GM12878 (cell line): ENCODE data around the gene TTI1. TPM values are rescaled to one million over a fixed set of nuclear protein-coding genes. Genes with fewer than 3 reads are reported as not detected.

Source experiments
- KAT2A ChIP-seq: conservative IDR thresholded peaks from 2 replicates; pipeline ENCODE4 v1.6.1; 2011; ENCODE audit warnings: low read depth, low read length; ENCODE audit not compliant: control insufficient read depth
- NFIC ChIP-seq: IDR thresholded peaks from 2 replicates; pipeline ENCODE4 v1.6.1; 2012; ENCODE audit warnings: low read depth, mild to moderate bottlenecking, inconsistent platforms, low read length, moderate library complexity
- RB1 ChIP-seq: fragments of 450-650 bp; formaldehyde crosslinking; IDR thresholded peaks from 2 replicates; pipeline ENCODE4 v1.6.1; 2017; ENCODE audit warnings: mild to moderate bottlenecking, borderline replicate concordance
- TCF7 ChIP-seq: IDR thresholded peaks from 2 replicates; pipeline ENCODE4 v1.6.1; 2014; ENCODE audit warnings: antibody characterized with exemption, borderline replicate concordance
- ZZZ3 ChIP-seq: IDR thresholded peaks from 2 replicates; pipeline ENCODE4 v1.6.1; 2011; ENCODE audit warnings: low read depth; ENCODE audit not compliant: control insufficient read depth, insufficient read length
- polyA plus RNA-seq, 11 experiments: library from polyadenylated mRNA; depleted of rRNA in 4 of 11; unstranded in 6 of 11; stranded (reverse) in 5 of 11; fragments of >200 nt; fragmentation: Nextera tagmentation in 4 of 11; fragmentation: Illumina TruSeq in 1 of 11; extraction: Ambion mirVana in 4 of 11; extraction: Trizol in 1 of 11; gene quantifications; 1 replicate in 1 of 11; 2 replicates in 10 of 11; pipeline versions ENCODE4 v1.2.1 to v1.2.3, GENCODE V29; 2011 to 2016; ENCODE audit warnings: inconsistent platforms in 2 of 11, missing spikeins in 2 of 11, low read depth in 1 of 11
- total RNA-seq, 4 experiments: library from RNA; depleted of rRNA in 3 of 4; stranded (reverse); fragments of >200 nt in 3 of 4; fragmentation: Illumina TruSeq in 1 of 4; extraction: Trizol in 1 of 4; gene quantifications; 2 replicates each; pipeline versions ENCODE4 v1.2.1 to v1.2.3, GENCODE V29; 2013 to 2021
- TF ChIP-seq, protein P1 (sequence below): IDR thresholded peaks from 2 replicates; pipeline ENCODE4 v1.6.1; 2012; ENCODE audit warnings: improper control_type of control experiment, low read depth, low read length; ENCODE audit not compliant: insufficient replicate concordance
- TF ChIP-seq, protein P2 (sequence below): fragments of 450-650 bp; formaldehyde crosslinking; IDR thresholded peaks from 2 replicates; pipeline ENCODE4 v1.5.0; 2022; ENCODE audit warnings: mild to moderate bottlenecking, missing genetic modification characterization
- TF ChIP-seq, protein P3 (sequence below): fragments of 150-350 bp; IDR thresholded peaks from 2 replicates; pipeline ENCODE4 v1.6.1; 2016; ENCODE audit warnings: low read depth, low read length
- TF ChIP-seq, protein P4 (sequence below): IDR thresholded peaks from 2 replicates; pipeline ENCODE4 v1.6.1; 2012; ENCODE audit warnings: low read length, inconsistent platforms
- TF ChIP-seq, protein P5 (sequence below): IDR thresholded peaks from 2 replicates; pipeline ENCODE4 v1.6.1; 2011; ENCODE audit warnings: borderline replicate concordance, low read depth, mild to moderate bottlenecking, moderate library complexity, low read length; ENCODE audit not compliant: insufficient read depth, poor library complexity, severe bottlenecking
- TF ChIP-seq, protein P6 (sequence below): IDR thresholded peaks from 2 replicates; pipeline ENCODE4 v1.6.1; 2011; ENCODE audit warnings: low read depth, mild to moderate bottlenecking, low read length, moderate library complexity, borderline replicate concordance; ENCODE audit errors: extremely low read depth

TTI1 gene
- total and polyA plus RNA-seq, 10 of the 15 experiments (the other 5 are each of a cell fraction or from before 2014, with no cell fraction given), result 5.3 to 44.6 (median 24.9) TPM

DNA sequence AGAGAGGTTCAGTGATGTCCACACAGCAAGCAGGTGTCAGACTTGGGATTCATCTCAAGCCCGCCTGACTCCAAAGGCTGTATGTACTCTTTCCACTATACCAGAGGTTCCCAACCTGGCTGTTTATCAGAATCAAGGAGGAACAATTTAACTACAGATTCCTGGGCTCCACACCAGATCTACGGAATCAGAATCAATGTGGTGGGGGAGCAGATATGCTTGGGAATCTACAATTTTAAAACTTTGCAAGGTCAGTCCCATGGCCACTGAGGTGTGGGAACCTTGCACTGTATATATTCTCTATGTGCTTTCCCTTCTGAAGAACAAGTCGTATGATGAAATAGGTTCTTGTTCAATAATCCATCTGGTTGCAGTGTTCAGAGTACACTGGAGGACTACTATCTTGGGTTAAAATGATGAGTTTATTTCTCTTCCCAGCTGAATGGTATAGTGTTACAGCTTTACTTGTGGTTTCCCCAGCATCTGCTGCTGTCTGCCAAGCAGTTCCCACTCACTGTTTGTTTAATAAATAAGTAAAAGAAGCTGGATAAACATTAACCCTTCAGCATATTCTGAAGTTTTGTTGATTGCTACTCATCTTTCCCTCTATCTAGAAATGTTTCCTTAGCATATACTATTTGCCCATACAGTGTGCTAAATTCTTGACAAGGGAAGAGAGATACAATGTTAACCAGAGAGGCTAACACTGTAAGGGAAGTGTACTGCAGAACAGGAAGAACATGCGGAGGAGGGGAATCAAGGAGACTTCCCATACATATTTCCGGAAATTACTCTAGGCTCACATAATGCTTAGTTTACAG, 9.9 kb downstream of the TTI1 start (continued):
- TF ChIP-seq, protein P1, sequence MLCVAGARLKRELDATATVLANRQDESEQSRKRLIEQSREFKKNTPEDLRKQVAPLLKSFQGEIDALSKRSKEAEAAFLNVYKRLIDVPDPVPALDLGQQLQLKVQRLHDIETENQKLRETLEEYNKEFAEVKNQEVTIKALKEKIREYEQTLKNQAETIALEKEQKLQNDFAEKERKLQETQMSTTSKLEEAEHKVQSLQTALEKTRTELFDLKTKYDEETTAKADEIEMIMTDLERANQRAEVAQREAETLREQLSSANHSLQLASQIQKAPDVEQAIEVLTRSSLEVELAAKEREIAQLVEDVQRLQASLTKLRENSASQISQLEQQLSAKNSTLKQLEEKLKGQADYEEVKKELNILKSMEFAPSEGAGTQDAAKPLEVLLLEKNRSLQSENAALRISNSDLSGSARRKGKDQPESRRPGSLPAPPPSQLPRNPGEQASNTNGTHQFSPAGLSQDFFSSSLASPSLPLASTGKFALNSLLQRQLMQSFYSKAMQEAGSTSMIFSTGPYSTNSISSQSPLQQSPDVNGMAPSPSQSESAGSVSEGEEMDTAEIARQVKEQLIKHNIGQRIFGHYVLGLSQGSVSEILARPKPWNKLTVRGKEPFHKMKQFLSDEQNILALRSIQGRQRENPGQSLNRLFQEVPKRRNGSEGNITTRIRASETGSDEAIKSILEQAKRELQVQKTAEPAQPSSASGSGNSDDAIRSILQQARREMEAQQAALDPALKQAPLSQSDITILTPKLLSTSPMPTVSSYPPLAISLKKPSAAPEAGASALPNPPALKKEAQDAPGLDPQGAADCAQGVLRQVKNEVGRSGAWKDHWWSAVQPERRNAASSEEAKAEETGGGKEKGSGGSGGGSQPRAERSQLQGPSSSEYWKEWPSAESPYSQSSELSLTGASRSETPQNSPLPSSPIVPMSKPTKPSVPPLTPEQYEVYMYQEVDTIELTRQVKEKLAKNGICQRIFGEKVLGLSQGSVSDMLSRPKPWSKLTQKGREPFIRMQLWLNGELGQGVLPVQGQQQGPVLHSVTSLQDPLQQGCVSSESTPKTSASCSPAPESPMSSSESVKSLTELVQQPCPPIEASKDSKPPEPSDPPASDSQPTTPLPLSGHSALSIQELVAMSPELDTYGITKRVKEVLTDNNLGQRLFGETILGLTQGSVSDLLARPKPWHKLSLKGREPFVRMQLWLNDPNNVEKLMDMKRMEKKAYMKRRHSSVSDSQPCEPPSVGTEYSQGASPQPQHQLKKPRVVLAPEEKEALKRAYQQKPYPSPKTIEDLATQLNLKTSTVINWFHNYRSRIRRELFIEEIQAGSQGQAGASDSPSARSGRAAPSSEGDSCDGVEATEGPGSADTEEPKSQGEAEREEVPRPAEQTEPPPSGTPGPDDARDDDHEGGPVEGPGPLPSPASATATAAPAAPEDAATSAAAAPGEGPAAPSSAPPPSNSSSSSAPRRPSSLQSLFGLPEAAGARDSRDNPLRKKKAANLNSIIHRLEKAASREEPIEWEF, result no peak
- no peak for TF ChIP-seq ZZZ3
- TF ChIP-seq, protein P2, sequence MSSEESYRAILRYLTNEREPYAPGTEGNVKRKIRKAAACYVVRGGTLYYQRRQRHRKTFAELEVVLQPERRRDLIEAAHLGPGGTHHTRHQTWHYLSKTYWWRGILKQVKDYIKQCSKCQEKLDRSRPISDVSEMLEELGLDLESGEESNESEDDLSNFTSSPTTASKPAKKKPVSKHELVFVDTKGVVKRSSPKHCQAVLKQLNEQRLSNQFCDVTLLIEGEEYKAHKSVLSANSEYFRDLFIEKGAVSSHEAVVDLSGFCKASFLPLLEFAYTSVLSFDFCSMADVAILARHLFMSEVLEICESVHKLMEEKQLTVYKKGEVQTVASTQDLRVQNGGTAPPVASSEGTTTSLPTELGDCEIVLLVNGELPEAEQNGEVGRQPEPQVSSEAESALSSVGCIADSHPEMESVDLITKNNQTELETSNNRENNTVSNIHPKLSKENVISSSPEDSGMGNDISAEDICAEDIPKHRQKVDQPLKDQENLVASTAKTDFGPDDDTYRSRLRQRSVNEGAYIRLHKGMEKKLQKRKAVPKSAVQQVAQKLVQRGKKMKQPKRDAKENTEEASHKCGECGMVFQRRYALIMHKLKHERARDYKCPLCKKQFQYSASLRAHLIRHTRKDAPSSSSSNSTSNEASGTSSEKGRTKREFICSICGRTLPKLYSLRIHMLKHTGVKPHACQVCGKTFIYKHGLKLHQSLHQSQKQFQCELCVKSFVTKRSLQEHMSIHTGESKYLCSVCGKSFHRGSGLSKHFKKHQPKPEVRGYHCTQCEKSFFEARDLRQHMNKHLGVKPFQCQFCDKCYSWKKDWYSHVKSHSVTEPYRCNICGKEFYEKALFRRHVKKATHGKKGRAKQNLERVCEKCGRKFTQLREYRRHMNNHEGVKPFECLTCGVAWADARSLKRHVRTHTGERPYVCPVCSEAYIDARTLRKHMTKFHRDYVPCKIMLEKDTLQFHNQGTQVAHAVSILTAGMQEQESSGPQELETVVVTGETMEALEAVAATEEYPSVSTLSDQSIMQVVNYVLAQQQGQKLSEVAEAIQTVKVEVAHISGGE (CRISPR knock-in tag), result no peak
- TF ChIP-seq, protein P3, sequence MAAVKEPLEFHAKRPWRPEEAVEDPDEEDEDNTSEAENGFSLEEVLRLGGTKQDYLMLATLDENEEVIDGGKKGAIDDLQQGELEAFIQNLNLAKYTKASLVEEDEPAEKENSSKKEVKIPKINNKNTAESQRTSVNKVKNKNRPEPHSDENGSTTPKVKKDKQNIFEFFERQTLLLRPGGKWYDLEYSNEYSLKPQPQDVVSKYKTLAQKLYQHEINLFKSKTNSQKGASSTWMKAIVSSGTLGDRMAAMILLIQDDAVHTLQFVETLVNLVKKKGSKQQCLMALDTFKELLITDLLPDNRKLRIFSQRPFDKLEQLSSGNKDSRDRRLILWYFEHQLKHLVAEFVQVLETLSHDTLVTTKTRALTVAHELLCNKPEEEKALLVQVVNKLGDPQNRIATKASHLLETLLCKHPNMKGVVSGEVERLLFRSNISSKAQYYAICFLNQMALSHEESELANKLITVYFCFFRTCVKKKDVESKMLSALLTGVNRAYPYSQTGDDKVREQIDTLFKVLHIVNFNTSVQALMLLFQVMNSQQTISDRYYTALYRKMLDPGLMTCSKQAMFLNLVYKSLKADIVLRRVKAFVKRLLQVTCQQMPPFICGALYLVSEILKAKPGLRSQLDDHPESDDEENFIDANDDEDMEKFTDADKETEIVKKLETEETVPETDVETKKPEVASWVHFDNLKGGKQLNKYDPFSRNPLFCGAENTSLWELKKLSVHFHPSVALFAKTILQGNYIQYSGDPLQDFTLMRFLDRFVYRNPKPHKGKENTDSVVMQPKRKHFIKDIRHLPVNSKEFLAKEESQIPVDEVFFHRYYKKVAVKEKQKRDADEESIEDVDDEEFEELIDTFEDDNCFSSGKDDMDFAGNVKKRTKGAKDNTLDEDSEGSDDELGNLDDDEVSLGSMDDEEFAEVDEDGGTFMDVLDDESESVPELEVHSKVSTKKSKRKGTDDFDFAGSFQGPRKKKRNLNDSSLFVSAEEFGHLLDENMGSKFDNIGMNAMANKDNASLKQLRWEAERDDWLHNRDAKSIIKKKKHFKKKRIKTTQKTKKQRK, result no peak
- TF ChIP-seq, protein P4, sequence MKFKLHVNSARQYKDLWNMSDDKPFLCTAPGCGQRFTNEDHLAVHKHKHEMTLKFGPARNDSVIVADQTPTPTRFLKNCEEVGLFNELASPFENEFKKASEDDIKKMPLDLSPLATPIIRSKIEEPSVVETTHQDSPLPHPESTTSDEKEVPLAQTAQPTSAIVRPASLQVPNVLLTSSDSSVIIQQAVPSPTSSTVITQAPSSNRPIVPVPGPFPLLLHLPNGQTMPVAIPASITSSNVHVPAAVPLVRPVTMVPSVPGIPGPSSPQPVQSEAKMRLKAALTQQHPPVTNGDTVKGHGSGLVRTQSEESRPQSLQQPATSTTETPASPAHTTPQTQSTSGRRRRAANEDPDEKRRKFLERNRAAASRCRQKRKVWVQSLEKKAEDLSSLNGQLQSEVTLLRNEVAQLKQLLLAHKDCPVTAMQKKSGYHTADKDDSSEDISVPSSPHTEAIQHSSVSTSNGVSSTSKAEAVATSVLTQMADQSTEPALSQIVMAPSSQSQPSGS, result no peak
- TF ChIP-seq, protein P5, sequence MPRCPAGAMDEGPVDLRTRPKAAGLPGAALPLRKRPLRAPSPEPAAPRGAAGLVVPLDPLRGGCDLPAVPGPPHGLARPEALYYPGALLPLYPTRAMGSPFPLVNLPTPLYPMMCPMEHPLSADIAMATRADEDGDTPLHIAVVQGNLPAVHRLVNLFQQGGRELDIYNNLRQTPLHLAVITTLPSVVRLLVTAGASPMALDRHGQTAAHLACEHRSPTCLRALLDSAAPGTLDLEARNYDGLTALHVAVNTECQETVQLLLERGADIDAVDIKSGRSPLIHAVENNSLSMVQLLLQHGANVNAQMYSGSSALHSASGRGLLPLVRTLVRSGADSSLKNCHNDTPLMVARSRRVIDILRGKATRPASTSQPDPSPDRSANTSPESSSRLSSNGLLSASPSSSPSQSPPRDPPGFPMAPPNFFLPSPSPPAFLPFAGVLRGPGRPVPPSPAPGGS, result no peak
- no peak for TF ChIP-seq TCF7
- TF ChIP-seq KAT2A, result no peak
- no peak for TF ChIP-seq RB1
- TF ChIP-seq NFIC, result no peak
- TF ChIP-seq, protein P6, sequence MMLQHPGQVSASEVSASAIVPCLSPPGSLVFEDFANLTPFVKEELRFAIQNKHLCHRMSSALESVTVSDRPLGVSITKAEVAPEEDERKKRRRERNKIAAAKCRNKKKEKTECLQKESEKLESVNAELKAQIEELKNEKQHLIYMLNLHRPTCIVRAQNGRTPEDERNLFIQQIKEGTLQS, result no peak
